HG03280 (cell line): ENCODE measurements around the gene SYNJ1.
"Not testable (repeated sequence)": the region's sequence is repeated elsewhere in the genome, so short reads cannot be mapped to it uniquely, and the experiment has no call there.

Experiments
- ATAC-seq: cut with Tn5 transposase; IDR thresholded peaks from one replicate; pipeline ENCODE4 v1.9.1; 2021; ENCODE audit warnings: mild to moderate bottlenecking, moderate library complexity; ENCODE audit not compliant: unreplicated experiment

The SYNJ1 gene

DNA sequence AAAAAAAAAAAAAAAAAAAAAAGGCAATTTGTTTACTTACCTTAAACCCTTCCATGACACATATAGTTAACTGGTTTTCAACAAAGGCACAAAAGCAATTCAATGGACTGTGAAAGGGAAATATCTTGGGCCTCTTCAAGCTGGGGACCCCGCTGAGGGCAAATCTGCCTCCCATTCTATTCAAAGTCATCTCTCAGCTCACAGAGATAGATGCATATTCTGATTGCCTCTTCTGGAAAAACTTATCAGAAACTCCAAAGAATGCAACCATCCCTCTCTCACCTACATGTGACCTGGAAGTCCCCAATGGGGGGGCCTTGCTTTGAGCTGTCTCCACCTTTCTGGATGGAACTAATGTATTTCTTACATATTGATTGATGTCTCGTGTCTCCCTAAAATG is 12.1 kb upstream of the SYNJ1 start:
- ATAC-seq = no peak

DNA sequence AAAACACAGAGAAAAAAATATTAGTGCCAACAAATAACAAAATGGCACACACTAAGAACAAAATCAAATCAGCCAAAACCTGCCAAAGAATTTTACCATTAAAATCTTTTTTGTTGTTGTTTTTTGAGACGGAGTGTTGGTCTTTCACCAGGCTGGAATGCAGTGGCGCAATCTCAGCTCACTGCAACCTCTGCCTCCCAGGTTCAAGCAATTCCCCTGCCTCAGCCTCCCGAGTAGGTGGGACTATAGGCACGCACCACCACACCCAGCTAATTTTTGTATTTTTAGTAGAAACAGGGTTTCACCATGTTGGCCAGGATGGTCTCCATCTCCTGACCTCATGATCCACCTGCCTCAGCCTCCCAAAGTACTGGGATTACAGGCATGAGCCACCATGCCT is 8.3 kb upstream of the SYNJ1 start:
- ATAC-seq = not testable (repeated sequence)

DNA sequence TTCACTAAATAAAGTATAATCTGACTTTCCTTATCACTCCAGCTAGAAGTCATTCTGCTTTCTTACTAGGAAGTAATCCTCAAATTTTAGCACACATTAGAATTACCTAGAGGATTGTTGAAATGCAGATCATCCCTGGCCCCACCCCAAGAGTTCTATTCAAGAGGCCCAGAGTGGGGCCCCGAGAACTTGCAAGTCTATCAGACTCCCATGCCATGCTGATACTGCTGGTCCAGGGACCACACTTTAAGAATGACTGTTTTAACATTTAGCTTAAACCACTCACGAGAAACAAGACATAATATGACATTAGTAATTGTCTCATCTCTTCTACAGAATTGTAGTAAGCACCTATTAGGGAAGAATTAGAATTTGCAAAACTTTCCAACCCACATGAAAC is 7.7 kb upstream of the SYNJ1 start:
- no peak for ATAC-seq

DNA sequence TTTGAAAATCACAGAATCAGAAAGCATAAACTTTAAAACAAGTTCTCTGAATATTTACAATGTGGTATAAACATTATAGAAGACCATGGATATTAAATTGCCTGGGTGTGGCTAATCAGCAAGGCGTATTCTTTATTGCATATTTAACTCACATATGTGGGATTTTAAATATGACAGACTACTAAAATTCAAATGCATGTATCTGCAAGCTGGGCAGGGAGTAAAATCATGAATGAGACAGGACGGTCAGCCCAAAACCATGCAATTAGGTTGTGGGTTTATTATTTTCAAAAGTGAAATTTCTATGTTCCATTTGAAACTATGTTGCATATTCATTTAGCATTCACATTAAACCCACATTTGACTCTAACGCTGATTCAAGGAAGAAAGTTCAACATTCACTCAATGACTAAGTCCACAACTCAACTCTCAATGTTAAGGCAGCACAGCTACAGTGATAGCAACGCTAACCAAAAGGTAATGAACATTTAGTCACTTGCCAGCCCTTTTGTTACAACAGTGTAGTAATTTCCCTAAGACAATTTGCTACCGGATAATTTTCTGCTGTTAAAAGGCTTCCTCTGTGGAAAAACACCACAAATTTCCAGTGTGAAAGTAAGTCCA is 6.3 kb upstream of the SYNJ1 start:
- no peak for ATAC-seq

DNA sequence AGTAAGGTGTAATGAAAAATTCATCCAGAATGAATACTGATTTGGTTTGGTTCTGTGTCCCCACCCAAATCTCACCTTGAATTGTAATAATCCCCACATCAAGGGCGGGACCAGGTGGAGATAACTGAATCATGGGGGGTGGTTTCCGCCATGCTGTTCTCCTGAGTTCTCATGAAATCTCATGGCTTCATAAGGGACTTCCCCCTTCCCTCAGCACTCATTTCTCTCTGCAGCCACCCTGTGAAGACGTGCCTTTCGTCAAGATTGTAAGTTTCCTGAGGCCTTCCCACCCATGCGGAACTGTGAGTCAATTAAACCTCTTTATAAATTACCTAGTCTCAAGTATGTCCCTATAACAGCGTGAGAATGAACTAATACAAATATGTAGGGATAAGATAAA is 5.5 kb upstream of the SYNJ1 start:
- ATAC-seq = no peak

DNA sequence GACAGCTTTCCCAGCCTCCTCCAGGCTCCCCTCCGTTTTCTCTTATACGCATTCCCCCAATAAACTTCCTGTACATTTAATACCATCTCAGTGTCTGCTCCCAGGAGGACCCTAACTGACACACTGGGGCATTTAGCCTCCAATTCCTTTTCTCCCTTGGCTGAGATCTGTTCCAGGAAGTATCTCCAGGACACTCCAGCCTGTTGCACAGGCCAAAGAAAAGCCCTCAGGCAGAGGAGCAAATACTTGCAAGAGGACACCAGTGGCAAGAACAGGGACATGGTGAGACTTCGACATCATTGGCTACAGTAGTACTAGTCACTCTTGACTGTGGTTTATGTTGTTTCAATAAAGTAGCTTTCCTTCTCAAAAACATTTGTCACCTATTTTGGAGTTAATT is 4.7 kb upstream of the SYNJ1 start:
- ATAC-seq = no peak

DNA sequence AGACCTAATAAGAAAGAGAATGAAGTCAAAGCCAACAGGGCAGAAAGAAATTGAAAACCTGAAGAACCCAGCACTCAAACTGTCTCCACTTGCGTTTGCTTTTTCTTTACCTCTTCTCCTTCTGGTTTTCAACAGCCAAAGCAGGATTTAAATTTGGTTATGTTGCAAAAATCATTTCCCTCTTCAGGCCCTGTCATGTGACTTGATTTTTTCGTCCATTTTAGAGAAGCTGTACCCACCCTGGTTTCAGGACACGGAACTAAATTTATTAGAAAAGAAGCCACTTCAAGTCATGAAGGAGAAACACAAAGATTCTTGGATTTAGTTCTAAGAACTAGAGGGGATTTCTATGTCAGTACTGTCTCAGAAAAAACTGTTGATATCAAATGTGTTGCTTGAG is 1.0 kb upstream of the SYNJ1 start:
- no peak for ATAC-seq

DNA sequence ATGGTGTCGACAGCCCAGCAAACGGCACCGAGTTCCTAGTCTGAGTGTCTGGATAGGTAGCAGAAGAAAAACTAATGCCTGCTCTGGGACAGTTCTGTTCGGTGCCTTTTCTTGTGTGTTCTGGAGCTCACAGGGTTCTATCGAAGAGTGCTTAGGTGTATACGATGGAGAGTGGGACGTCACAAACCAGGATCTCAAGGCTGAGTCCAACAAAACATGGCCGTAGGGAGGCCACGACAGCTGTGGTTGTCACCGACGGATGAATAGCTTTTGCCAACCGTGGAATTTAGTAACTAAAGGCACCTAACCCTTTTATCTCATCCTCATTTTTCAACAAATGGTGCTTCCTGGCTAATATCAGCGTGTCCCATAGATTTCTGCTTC is 635 bp upstream of the SYNJ1 start:
- ATAC-seq = no peak

DNA sequence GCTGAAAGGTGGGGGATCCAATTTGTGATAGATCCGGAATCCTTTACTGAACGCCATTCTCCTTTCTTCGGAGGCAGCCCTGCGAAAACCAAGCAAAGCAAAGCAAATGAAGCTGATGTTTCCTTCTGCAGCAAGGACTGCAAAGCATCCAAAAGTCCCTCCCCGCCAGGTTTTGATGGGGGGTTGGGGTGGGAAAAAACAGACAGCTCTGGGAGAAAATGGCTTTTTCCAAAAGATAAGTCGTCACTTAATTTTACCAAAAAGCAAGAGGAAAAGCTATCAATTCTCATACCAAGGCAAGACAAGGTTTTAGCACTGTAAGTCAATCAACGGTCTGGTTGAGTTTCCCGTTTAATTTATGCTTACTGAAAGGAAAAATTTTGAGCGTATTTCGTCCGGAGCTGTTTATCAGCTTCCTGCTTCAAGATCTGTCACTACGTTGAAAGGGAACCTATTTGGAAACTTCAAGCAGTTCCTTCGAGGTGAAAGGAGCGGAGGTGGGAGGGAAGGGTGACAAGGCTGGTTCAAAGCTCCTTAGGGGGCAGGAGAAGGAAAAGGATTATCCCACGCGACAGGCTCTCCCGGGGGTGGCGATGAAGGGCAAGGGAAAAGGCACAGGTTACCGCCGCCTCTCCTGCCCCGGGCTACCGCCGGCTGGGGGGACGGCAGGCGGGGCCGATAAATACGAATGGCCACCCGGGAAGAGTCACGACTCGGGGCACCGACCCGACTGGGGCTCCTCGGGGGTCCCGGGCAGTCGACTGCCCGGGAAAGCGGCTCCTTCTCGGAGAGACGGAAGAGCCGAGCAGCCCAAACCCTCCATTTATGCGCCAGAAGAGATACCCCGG is 750 bp downstream of the SYNJ1 start:
- peak; percentile 12 for ATAC-seq

DNA sequence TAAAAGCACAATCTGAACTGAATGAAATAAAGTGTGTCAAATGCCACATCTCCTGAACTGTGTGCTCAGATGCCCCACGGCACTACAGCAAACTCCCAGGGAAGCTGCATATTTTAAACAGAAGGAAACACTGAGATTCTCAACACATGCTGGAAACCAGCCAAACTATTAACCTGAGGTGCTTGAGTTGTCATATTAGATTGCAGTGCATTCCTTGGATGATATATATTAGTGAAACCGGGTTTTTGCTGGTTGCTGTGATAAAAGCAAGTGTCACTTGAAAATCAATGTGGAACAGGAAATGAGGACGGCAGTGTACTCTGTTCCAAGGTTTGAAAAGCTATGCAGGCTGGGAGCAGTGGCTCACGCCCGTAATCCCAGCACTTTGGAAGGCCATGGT is 8.7 kb downstream of the SYNJ1 start:
- ATAC-seq = no peak

DNA sequence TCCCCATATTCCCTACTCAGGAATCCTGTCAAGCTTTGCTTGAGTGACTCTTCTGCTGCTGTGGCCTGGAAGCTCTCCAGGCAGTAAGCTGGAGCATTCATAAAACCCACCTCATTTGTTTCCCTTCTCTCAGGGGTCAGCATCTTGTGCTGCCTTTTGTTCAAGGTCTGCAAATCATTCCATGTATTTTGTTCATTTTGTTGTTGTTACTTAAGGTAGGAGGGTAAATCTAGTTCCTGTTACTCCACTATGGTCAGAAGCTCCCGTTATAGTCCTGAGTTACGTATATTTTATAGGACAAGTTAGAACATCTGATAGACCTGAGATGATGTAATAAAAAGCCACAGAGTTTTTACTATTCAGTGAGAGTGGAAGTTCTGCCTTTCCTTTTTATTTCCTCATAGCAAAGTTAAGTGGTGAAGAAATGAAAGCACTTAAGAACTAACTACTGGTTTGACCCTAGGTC is 9.9 kb downstream of the SYNJ1 start:
- ATAC-seq = no peak

DNA sequence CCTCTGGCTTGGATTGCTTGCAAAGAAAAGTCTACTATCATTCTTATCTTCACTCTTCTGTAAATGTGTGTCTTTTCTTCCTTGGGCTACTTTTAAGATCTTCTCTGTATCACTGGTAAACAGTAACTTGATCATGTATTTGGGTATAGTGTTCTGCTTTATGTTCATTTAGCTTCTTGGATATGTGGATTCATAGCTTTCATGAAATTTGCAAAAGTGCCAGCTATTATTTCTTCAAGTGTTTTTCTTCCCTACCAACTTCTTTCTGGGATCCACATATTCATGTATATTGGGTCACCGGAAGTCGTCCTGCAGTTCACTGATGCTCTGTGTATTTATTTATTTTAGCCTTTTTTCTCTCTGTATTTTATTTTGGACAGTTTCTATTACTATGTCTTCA is 11.3 kb downstream of the SYNJ1 start:
- no peak for ATAC-seq

DNA sequence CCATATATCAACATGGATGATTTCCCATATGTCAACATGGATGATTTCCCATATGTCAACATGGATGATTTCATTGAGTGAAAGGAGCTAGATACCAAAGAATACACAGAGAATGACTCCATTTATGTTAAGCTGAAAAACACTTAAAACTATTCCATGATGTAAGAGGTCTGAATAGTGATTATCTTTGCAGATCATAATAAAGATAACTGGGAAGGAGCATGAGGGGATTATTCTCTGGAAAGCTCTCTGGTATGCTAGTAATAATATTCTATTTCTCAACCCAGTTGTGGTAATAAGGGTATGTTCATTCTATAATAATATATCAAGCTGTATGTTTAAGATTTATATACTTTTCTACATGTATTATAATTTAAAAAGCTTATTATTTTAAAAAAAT is 14.1 kb downstream of the SYNJ1 start:
- no peak for ATAC-seq

DNA sequence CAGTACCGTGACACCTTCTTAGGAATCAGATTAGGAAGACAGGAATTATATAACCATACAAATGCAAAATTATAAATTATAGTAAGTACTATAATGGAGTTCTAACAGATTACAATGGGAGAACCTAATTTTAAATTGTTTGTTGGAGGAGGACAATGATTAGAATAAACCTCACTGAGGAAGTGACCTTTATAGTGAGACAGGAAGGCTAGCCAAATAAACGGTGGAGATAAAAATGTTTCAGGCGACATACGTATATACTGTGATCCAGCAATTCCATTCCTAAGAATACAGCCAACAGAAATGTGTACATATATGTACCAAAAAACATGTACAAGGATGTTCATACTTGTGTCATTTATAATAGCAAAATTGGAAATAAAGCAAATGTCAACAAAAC is 15.2 kb downstream of the SYNJ1 start:
- no peak for ATAC-seq

DNA sequence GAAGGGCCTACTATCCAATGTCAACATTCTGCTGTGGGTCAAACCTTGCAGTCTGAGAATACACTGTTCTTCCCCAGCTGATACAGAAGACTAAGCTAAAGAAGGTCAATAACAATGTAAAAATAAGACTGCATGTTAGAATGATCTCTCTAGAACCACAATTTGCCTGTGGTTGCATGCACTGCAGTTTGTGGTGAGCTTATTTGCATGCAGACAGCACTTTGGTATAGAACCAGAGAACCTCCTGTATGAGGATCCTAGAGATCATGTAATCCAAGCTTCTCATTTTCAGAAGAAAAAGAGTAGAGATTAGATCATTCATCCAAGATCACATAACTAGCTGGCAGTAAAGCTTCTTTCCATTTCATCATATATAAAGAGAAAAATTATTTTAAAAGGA is 15.8 kb downstream of the SYNJ1 start:
- peak; percentile 98 for ATAC-seq

DNA sequence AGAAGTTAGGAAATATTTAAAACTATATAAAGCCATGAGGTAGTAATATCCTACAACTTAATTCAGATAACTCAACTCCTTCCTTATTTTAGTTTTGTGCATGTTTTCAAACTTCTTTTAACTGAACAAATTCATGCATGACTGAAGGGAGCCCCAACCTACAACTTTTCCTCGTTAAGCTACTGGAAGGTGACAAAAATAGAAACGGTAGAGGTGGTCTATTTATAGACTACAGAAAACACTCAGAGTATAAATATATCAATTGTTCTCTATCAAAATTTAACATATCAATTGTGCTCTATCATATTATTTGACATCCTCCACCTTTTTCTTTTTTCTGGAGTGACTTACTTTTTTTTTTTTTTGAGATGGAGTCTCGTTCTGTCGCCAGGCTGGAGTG is 16.8 kb downstream of the SYNJ1 start:
- ATAC-seq = no peak

DNA sequence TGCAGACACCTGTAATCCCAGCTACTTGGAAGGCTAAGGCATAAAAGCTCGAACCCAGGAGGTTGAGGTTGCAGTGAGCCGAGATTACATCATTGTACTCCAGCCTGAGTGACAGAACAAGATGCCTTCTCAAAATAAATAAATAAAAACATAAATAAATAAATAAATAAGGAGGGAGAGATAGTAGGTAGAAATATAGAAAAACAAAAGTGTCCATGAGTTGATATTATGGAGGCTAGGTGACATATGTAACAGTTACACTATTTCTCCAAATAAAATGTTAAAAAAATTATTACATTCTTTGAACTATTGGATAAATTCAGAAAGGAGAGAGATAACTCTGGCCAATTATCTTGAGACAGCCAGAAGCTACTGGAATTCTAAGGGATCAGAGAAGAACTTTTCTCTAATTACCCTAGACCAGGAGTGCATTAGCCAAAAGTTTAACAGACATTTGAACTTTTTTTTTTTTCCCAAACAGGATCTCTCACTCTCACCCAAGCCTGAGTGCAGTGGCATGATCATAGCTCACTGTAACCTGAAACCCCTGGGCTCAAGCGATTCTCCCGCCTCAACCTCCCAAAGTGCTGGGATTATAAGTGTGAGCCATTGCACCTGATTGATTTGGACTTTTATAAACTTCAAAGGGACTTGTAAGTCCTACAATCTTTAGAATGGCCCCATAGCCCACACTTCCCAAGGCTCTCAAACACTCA is 17.6 kb downstream of the SYNJ1 start:
- ATAC-seq = no peak

DNA sequence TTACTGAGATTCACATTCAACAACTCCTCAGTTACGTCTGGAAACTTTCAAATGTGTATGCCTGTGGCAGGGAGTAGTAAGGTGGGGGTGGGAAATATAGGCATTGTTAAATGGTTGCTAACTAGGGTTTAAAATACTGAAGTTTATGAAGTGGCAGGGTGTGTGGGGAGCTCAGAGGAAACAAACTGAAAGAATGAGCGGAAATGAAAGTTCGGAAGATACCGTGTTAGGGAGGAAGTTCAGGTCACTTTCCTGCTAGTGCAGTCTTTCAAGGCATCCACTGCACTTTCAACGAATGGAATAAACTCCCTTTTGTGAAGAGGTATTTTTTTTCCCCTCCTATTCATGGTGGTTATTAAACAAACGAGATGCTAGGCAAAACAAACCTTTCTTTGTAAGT is 19.7 kb downstream of the SYNJ1 start:
- ATAC-seq = no peak

DNA sequence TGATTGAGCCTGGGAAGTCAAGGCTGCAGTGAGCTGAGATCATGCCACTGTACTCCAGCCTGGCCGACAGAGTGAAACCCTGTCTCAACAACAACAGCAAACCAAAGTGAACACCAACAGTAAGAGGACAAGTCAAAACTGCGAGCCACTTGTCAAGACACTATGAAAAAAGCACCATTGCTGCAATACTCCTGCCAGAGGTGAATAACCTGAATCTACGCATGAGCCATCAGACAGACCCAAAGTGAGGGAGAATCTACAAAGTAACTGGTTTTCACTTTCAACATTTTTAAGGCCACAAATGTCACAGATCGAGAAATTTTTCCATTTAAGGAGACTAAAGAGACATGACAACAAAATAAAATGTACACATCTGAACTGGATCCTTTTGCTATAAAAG is 21.9 kb downstream of the SYNJ1 start:
- no peak for ATAC-seq

DNA sequence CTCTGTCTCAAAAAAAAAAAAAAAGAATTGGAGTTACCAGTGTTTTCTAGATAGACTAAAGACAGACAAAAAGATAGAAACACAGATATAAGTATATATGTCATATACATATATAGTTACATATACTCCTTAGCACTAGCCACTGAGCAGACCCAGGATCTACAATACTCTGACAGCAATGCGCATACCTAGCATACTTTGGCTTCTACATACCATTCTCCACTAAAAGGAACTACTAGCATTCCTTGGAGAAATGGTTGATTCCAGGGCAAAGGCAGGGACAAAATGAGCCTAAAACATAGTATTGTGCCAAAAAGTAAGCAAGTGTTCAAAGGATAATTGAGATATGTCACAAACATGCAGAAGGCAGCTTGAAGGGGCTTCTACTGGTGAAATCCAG is 22.7 kb downstream of the SYNJ1 start:
- no peak for ATAC-seq

DNA sequence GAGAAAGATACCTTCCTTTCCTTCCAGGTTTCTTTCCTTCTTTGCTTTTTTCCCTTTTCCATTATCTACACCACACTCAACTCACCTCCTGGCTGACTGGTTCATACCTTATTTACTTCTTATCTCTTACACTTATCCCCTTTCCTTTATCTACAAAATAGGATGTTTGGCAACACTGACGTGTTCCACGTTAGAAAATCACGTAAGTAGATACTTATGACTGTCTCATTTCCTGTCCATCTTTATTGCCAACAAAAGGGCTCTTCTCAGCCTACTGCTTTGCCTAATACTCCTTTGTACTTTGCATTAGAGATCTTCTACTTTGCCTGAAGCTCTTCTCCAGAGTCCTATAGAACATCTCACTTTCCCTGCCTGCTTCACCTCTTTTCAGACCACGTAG is 25.1 kb downstream of the SYNJ1 start:
- ATAC-seq = no peak
